GM12878 (cell line): ENCODE measurements around the gene DOCK2. TPM values are rescaled to one million over a fixed set of nuclear protein-coding genes. Genes with fewer than 3 reads are reported as not detected.

Experiments
- ATAC-seq: fragments of 200-7000 bp; cut with Tn5 transposase; 3 replicates; pipeline ENCODE4 v1.9.1; 2020; ENCODE audit warnings: mild to moderate bottlenecking, moderate library complexity
- BruUV-seq: library from RNA; stranded (reverse); fragments of 400-500 nt; replicated peaks from 2 replicates; lab custom pipeline; 2021; lab: Mats Ljungman, UMichigan
- CTCF ChIA-PET: fragments of 300-600 bp; sonication (Branson Sonifier 250); formaldehyde crosslinking; extraction: SDS; loops from one replicate; lab custom pipeline; 2021; ENCODE audit warnings: inconsistent platforms; lab: Yijun Ruan, JAX
- POLR2A ChIA-PET: fragments of 350-600 bp; formaldehyde crosslinking; extraction: SDS; loops from one replicate; lab custom pipeline; 2021; ENCODE audit warnings: inconsistent platforms; lab: Charles Lee
- RAD21 ChIA-PET: fragments of 300-600 bp; sonication (Branson Sonifier 250); formaldehyde crosslinking; loops from one replicate; lab custom pipeline; 2023; ENCODE audit warnings: antibody characterized with exemption; ENCODE audit not compliant: unreplicated experiment; lab: Charles Lee
- SMC1A ChIA-PET: fragments of 300-600 bp; sonication (Branson Sonifier 250); formaldehyde crosslinking; loops from one replicate; lab custom pipeline; 2023; ENCODE audit not compliant: unreplicated experiment, uncharacterized antibody; lab: Charles Lee
- DNase-seq: peaks from one replicate; pipeline ENCODE4 v3.0.0-alpha.2; 2011; ENCODE audit warnings: low read depth, low spot score
- FAIRE-seq: peaks from 3 replicates; lab custom pipeline; 2011; peaks lifted over from hg19 to GRCh38; lab: Jason Lieb, UNC
- H2AFZ ChIP-seq: 2 replicates; pipeline ENCODE4 v1.6.0; 2011; ENCODE audit warnings: low read depth, low read length, control low read depth; ENCODE audit not compliant: control insufficient read depth
- H3K27ac ChIP-seq: 2 replicates; pipeline ENCODE4 v1.5.1; 2011; ENCODE audit warnings: control low read depth; ENCODE audit not compliant: control insufficient read depth, insufficient read depth
- H3K27me3 ChIP-seq, 2 experiments: replicated peaks in 1 of 2; 2 replicates each; pipeline versions ENCODE4 v1.6.0 to v1.6.1; 2011; ENCODE audit warnings: low read length in 1 of 2; ENCODE audit not compliant: control insufficient read depth in 2 of 2, insufficient read depth in 2 of 2
- H3K36me3 ChIP-seq, 2 experiments: 2 replicates each; pipeline ENCODE4 v1.5.1; 2011; ENCODE audit warnings: low read length in 1 of 2; ENCODE audit not compliant: control insufficient read depth in 2 of 2, insufficient read depth in 2 of 2
- H3K4me1 ChIP-seq: 2 replicates; pipeline ENCODE4 v1.6.1; 2011; ENCODE audit warnings: mild to moderate bottlenecking, low read length, moderate library complexity, mixed read lengths; ENCODE audit not compliant: control insufficient read depth, insufficient read depth
- H3K4me2 ChIP-seq: 2 replicates; pipeline ENCODE4 v1.6.0; 2011; ENCODE audit warnings: control low read depth; ENCODE audit not compliant: control insufficient read depth, insufficient read depth
- H3K4me3 ChIP-seq: fragments of 200-600 bp; sonication (generic); 2 replicates; pipeline ENCODE4 v1.5.1; 2016
- H3K79me2 ChIP-seq: 2 replicates; pipeline ENCODE4 v1.6.0; 2011; ENCODE audit warnings: low read length; ENCODE audit not compliant: control insufficient read depth, insufficient read depth
- H3K9ac ChIP-seq: 2 replicates; pipeline ENCODE4 v1.8.0; 2011; ENCODE audit warnings: low read length, control low read depth, mixed read lengths; ENCODE audit not compliant: control insufficient read depth, insufficient read depth
- H3K9me3 ChIP-seq: replicated peaks from 3 replicates; pipeline ENCODE4 v1.5.1; 2011; ENCODE audit warnings: mild to moderate bottlenecking, low read length; ENCODE audit not compliant: control insufficient read depth, insufficient read depth
- H4K20me1 ChIP-seq: 2 replicates; pipeline ENCODE4 v1.6.0; 2011; ENCODE audit not compliant: control insufficient read depth, insufficient read depth
- BCLAF1 ChIP-seq: fragments of 450-650 bp; IDR thresholded peaks from 2 replicates; pipeline ENCODE4 v1.6.1; 2017; ENCODE audit warnings: antibody characterized with exemption, mild to moderate bottlenecking, moderate library complexity
- CUX1 ChIP-seq: IDR thresholded peaks from 2 replicates; pipeline ENCODE4 v1.6.1; 2012; ENCODE audit warnings: improper control_type of control experiment, low read depth, low read length; ENCODE audit not compliant: insufficient replicate concordance
- E2F8 ChIP-seq: fragments of 450-650 bp; IDR thresholded peaks from 2 replicates; pipeline ENCODE4 v1.6.1; 2018; ENCODE audit warnings: mild to moderate bottlenecking, low read depth, moderate library complexity; ENCODE audit not compliant: partially characterized antibody
- JUNB ChIP-seq: IDR thresholded peaks from 2 replicates; pipeline ENCODE4 v1.6.1; 2016; ENCODE audit warnings: antibody characterized with exemption, mild to moderate bottlenecking
- KDM1A ChIP-seq: fragments of 200-600 bp; sonication (generic); IDR thresholded peaks from 2 replicates; pipeline ENCODE4 v1.6.1; 2016; ENCODE audit warnings: borderline replicate concordance
- MEF2B ChIP-seq: fragments of 450-650 bp; IDR thresholded peaks from 2 replicates; pipeline ENCODE4 v1.6.1; 2018; ENCODE audit warnings: mild to moderate bottlenecking, moderate library complexity; ENCODE audit not compliant: partially characterized antibody, poor library complexity, severe bottlenecking
- MXI1 ChIP-seq: fragments of 150-350 bp; IDR thresholded peaks from 2 replicates; pipeline ENCODE4 v1.6.1; 2011; ENCODE audit warnings: low read depth, mild to moderate bottlenecking, inconsistent platforms, low read length, improper control_type of control experiment
- PAX8 ChIP-seq: fragments of 450-650 bp; IDR thresholded peaks from 2 replicates; pipeline ENCODE4 v1.6.1; 2017; ENCODE audit warnings: mild to moderate bottlenecking, moderate library complexity
- RB1 ChIP-seq: fragments of 450-650 bp; formaldehyde crosslinking; IDR thresholded peaks from 2 replicates; pipeline ENCODE4 v1.6.1; 2017; ENCODE audit warnings: mild to moderate bottlenecking, borderline replicate concordance
- SIX5 ChIP-seq: IDR thresholded peaks from 2 replicates; pipeline ENCODE4 v1.6.1; 2011; ENCODE audit warnings: mild to moderate bottlenecking, low read depth, low read length, moderate library complexity; ENCODE audit not compliant: severe bottlenecking
- SMC3 ChIP-seq: IDR thresholded peaks from 2 replicates; pipeline ENCODE4 v1.6.1; 2011; ENCODE audit warnings: low read length, improper control_type of control experiment, borderline replicate concordance
- TCF12 ChIP-seq: IDR thresholded peaks from 2 replicates; pipeline ENCODE4 v1.6.1; 2011; ENCODE audit warnings: low read depth, mild to moderate bottlenecking, low read length
- ZZZ3 ChIP-seq: IDR thresholded peaks from 2 replicates; pipeline ENCODE4 v1.6.1; 2011; ENCODE audit warnings: low read depth; ENCODE audit not compliant: control insufficient read depth, insufficient read length
- WGBS: methylation state at CpG from one replicate; pipeline ENCODE4 v1.1.6; 2016; ENCODE audit warnings: low lambda C conversion rate; ENCODE audit not compliant: insufficient replicate concordance, insufficient coverage; ENCODE audit errors: missing lambda C conversion rate; 5-methylcytosine and 5-hydroxymethylcytosine counted together
- in situ Hi-C: fragments of 300-500 bp; cut with MboI; formaldehyde crosslinking; loops from 9 replicates; pipeline ENCODE4 v1.14.3; 2018; ENCODE audit warnings: mixed read lengths
- intact Hi-C: fragments of 100-400 bp; cut with micrococcal nuclease; formaldehyde crosslinking; loops from one replicate; pipeline ENCODE4 v1.14.2; 2022; ENCODE audit not compliant: unreplicated experiment
- polyA plus RNA-seq, 11 experiments: library from polyadenylated mRNA; depleted of rRNA in 4 of 11; unstranded in 6 of 11; stranded (reverse) in 5 of 11; fragments of >200 nt; fragmentation: Nextera tagmentation in 4 of 11; fragmentation: Illumina TruSeq in 1 of 11; extraction: Ambion mirVana in 4 of 11; extraction: Trizol in 1 of 11; gene quantifications; 1 replicate in 1 of 11; 2 replicates in 10 of 11; pipeline versions ENCODE4 v1.2.1 to v1.2.3, GENCODE V29; 2011 to 2016; ENCODE audit warnings: inconsistent platforms in 2 of 11, missing spikeins in 2 of 11, low read depth in 1 of 11
- total RNA-seq, 4 experiments: library from RNA; depleted of rRNA in 3 of 4; stranded (reverse); fragments of >200 nt in 3 of 4; fragmentation: Illumina TruSeq in 1 of 4; extraction: Trizol in 1 of 4; gene quantifications; 2 replicates each; pipeline versions ENCODE4 v1.2.1 to v1.2.3, GENCODE V29; 2013 to 2021

Gene DOCK2
- total and polyA plus RNA-seq, 10 of the 15 experiments (the other 5 are each of a cell fraction or from before 2014, with no cell fraction given): 34.2 to 192 (median 118) TPM

- H3K36me3 ChIP-seq: peaks cover 0 to 12% of the 10 kb centered on the region in 2 experiments; a peak in 3 of 4 replicates
- no peak overlapping the region for H3K27ac ChIP-seq
- H3K4me1 ChIP-seq: no peaks in the 10 kb centered on the region
- SMC1A ChIA-PET: interaction anchor here (0.6 to 2.0 kb wide), 5 partner anchors 10 to 53 kb away, joined by 3 to 8 read pairs (median 3); no protein-coding TSS in a partner anchor
- H3K79me2 ChIP-seq: no peaks in the 10 kb centered on the region
- 78% methylated on average over 3 of the region's 3 CpGs for WGBS
- no peak for ATAC-seq
- no peak overlapping the region for H3K4me3 ChIP-seq
- no peak overlapping the region for H2AFZ ChIP-seq
- BruUV-seq: no TSS peak
- H3K9ac ChIP-seq: no peak overlapping the region
- CTCF ChIA-PET: interaction anchor here (0.7 to 4.0 kb wide), 3 partner anchors 23 to 40 kb away, joined by 3 to 12 read pairs (median 4); partner anchors contain the start of gene INSYN2B
- RAD21 ChIA-PET: no interaction called here
- TF ChIP-seq ZZZ3 (no peak), JUNB (no peak), CUX1 (no peak), E2F8 (no peak), SIX5 (no peak), MXI1 (no peak), SMC3 (no peak), KDM1A (no peak), RB1 (no peak), TCF12 (no peak), PAX8 (no peak), BCLAF1 (no peak), MEF2B (no peak)
- DNase-seq: no peak
- POLR2A ChIA-PET: interaction anchor here (1.0 kb wide), 1 partner anchor 11 kb away, joined by 5 read pairs; no protein-coding TSS in a partner anchor
- no peak overlapping the region for H3K4me2 ChIP-seq
- H4K20me1 ChIP-seq: no peaks in the 10 kb centered on the region
- FAIRE-seq: no peak
- no peaks in the 10 kb centered on the region for H3K9me3 ChIP-seq
- H3K27me3 ChIP-seq: no peaks in the 10 kb centered on the region
- intact Hi-C loops: no loop called here
- in situ Hi-C loops: no loop called here
Measured at GRCh38 chr5:169945831-169946261, 308.8 kb downstream of the DOCK2 start.
